ENCODE measurements around the gene SPOCK2. TPM values are rescaled to one million over a fixed set of nuclear protein-coding genes. Genes with fewer than 3 reads are reported as not detected.

The SPOCK2 gene
- total RNA-seq, 1 experiment from 2014 or later, result 0.33 TPM

GRCh38 chr10:72062832-72063702, 25.3 kb downstream of the SPOCK2 start:
- Histone ChIP-seq H3K9me3 (ENCODE audit: low read length) (no peaks in the 10 kb centered on the region), H3K4me2 (ENCODE audit: low read length) (no peak overlapping the region), H3K9ac (ENCODE audit: low read length) (no peak overlapping the region), H3K79me2 (ENCODE audit: low read length) (no peaks in the 10 kb centered on the region), H3K9me2 (replicated peaks; ENCODE audit: low read length) (no peaks in the 10 kb centered on the region), H3F3A (ENCODE audit: low read length, unreplicated experiment) (no peaks in the 10 kb centered on the region), H4K20me1 (ENCODE audit: low read length) (no peaks in the 10 kb centered on the region), H3K36me3 (ENCODE audit: low read depth, low read length) (no peaks in the 10 kb centered on the region), H3K4me1 (ENCODE audit: insufficient read depth, low read length) (peaks cover 8% of the 10 kb centered on the region), H3K27me3 (ENCODE audit: low read length) (no peaks in the 10 kb centered on the region), H2AFZ (ENCODE audit: low read length) (peak overlapping the region; percentile 40; the same call in 1 of the 2 replicates), H3K4me3 (ENCODE audit: low read length) (no peak overlapping the region), H3K27ac (ENCODE audit: low read length) (no peak overlapping the region)
- TF ChIP-seq, protein P1, sequence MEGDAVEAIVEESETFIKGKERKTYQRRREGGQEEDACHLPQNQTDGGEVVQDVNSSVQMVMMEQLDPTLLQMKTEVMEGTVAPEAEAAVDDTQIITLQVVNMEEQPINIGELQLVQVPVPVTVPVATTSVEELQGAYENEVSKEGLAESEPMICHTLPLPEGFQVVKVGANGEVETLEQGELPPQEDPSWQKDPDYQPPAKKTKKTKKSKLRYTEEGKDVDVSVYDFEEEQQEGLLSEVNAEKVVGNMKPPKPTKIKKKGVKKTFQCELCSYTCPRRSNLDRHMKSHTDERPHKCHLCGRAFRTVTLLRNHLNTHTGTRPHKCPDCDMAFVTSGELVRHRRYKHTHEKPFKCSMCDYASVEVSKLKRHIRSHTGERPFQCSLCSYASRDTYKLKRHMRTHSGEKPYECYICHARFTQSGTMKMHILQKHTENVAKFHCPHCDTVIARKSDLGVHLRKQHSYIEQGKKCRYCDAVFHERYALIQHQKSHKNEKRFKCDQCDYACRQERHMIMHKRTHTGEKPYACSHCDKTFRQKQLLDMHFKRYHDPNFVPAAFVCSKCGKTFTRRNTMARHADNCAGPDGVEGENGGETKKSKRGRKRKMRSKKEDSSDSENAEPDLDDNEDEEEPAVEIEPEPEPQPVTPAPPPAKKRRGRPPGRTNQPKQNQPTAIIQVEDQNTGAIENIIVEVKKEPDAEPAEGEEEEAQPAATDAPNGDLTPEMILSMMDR (conservative IDR thresholded peaks at IDR 0.05; ENCODE audit: low read depth, low read length), result no peak
- TF ChIP-seq EZH2 (IDR thresholded peaks at IDR 0.05; ENCODE audit: low read length, unreplicated experiment), result no peak
- no peak for TF ChIP-seq EZH2phosphoT487 (IDR thresholded peaks at IDR 0.05; ENCODE audit: borderline replicate concordance, low read length)
- CTCF ChIA-PET, result no interaction called here
- BruUV-seq (replicated peaks), result no TSS peak
- POLR2A ChIA-PET (ENCODE audit: unreplicated experiment), result interaction anchor here (0.6 kb wide), 1 partner anchor 71 kb away, joined by 3 read pairs; no protein-coding TSS in a partner anchor
- intact Hi-C loops (cut with micrococcal nuclease), result no loop called here
- DNase-seq (no peak), ATAC-seq (no peak)

DNA sequence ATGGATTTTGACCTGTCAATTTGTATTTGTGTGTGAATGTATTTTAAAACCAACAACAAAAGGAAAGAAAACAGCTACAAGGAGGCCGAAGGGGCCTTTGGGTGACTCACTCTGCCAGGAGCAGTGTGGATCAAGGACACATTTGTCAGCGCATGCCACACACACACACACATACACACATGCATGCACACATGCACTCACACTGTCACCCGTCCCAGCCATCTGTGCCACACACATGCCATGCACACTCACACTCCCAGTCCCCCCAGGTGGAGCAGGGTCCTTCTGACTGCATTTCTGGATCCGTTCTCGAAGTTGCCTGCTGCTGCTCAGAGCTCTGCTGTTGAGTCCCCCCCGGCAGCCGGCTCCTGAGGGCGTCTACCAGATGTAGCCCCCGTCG, 26.0 kb downstream of the SPOCK2 start:
- H3K9me3 ChIP-seq (ENCODE audit: low read length), result no peaks in the 10 kb centered on the region
- H3F3A ChIP-seq (ENCODE audit: low read length, unreplicated experiment), result no peaks in the 10 kb centered on the region
- POLR2A ChIA-PET (ENCODE audit: unreplicated experiment), result no interaction called here
- no peaks in the 10 kb centered on the region for H3K9me2 ChIP-seq (replicated peaks; ENCODE audit: low read length)
- TF ChIP-seq EZH2phosphoT487 (IDR thresholded peaks at IDR 0.05; ENCODE audit: borderline replicate concordance, low read length), result no peak
- no peak overlapping the region for H2AFZ ChIP-seq (ENCODE audit: low read length)
- no peaks in the 10 kb centered on the region for H3K27me3 ChIP-seq (ENCODE audit: low read length)
- no peaks in the 10 kb centered on the region for H3K79me2 ChIP-seq (ENCODE audit: low read length)
- no peaks in the 10 kb centered on the region for H3K36me3 ChIP-seq (ENCODE audit: low read depth, low read length)
- CTCF ChIA-PET, result no interaction called here
- H3K4me2 ChIP-seq (ENCODE audit: low read length), result no peak overlapping the region
- no peak for DNase-seq
- no peak overlapping the region for H3K4me3 ChIP-seq (ENCODE audit: low read length)
- intact Hi-C loops (cut with micrococcal nuclease), result no loop called here
- H4K20me1 ChIP-seq (ENCODE audit: low read length), result no peaks in the 10 kb centered on the region
- no TSS peak for BruUV-seq (replicated peaks)
- H3K9ac ChIP-seq (ENCODE audit: low read length), result no peak overlapping the region
- no peak for ATAC-seq
- H3K4me1 ChIP-seq (ENCODE audit: insufficient read depth, low read length), result peaks cover 8% of the 10 kb centered on the region
- H3K27ac ChIP-seq (ENCODE audit: low read length), result no peak overlapping the region

GRCh38 chr10:72061930-72062329, 26.4 kb downstream of the SPOCK2 start:
- no TSS peak for BruUV-seq (replicated peaks)

More at GRCh38 chr10:72061930-72062329, 26.4 kb downstream of the SPOCK2 start:
- CTCF ChIA-PET, result no interaction called here
- POLR2A ChIA-PET (ENCODE audit: unreplicated experiment), result no interaction called here
- H3F3A ChIP-seq (ENCODE audit: low read length, unreplicated experiment), result no peaks in the 10 kb centered on the region
- no peak overlapping the region for H3K9ac ChIP-seq (ENCODE audit: low read length)
- DNase-seq (no peak), ATAC-seq (no peak)
- H3K9me2 ChIP-seq (replicated peaks; ENCODE audit: low read length), result no peaks in the 10 kb centered on the region
- peaks cover 8% of the 10 kb centered on the region for H3K4me1 ChIP-seq (ENCODE audit: insufficient read depth, low read length)
- H3K36me3 ChIP-seq (ENCODE audit: low read depth, low read length), result no peaks in the 10 kb centered on the region
- H2AFZ ChIP-seq (ENCODE audit: low read length), result no peak overlapping the region
- H3K27me3 ChIP-seq (ENCODE audit: low read length), result no peaks in the 10 kb centered on the region
- TF ChIP-seq EZH2 (IDR thresholded peaks at IDR 0.05; ENCODE audit: low read length, unreplicated experiment), result no peak
- no peak for TF ChIP-seq EZH2phosphoT487 (IDR thresholded peaks at IDR 0.05; ENCODE audit: borderline replicate concordance, low read length)
- TF ChIP-seq, protein P1 (conservative IDR thresholded peaks at IDR 0.05; ENCODE audit: low read depth, low read length), result no peak
- no peaks in the 10 kb centered on the region for H4K20me1 ChIP-seq (ENCODE audit: low read length)
- intact Hi-C loops (cut with micrococcal nuclease), result no loop called here
- no peak overlapping the region for H3K4me2 ChIP-seq (ENCODE audit: low read length)
- no peak overlapping the region for H3K4me3 ChIP-seq (ENCODE audit: low read length)
- no peaks in the 10 kb centered on the region for H3K9me3 ChIP-seq (ENCODE audit: low read length)
- no peaks in the 10 kb centered on the region for H3K79me2 ChIP-seq (ENCODE audit: low read length)
- H3K27ac ChIP-seq (ENCODE audit: low read length), result no peak overlapping the region
